GM18873 (cell line): ENCODE data around the gene C6orf47.
A peak's percentile ranks its signal among the peaks of the same experiment; 100 is the strongest.

Source experiments
- ATAC-seq: cut with Tn5 transposase; IDR thresholded peaks from one replicate; pipeline ENCODE4 v1.9.1; 2021; ENCODE audit warnings: mild to moderate bottlenecking, moderate library complexity, moderate number of reproducible peaks; ENCODE audit not compliant: unreplicated experiment, low FRiP score

The C6orf47 gene

DNA sequence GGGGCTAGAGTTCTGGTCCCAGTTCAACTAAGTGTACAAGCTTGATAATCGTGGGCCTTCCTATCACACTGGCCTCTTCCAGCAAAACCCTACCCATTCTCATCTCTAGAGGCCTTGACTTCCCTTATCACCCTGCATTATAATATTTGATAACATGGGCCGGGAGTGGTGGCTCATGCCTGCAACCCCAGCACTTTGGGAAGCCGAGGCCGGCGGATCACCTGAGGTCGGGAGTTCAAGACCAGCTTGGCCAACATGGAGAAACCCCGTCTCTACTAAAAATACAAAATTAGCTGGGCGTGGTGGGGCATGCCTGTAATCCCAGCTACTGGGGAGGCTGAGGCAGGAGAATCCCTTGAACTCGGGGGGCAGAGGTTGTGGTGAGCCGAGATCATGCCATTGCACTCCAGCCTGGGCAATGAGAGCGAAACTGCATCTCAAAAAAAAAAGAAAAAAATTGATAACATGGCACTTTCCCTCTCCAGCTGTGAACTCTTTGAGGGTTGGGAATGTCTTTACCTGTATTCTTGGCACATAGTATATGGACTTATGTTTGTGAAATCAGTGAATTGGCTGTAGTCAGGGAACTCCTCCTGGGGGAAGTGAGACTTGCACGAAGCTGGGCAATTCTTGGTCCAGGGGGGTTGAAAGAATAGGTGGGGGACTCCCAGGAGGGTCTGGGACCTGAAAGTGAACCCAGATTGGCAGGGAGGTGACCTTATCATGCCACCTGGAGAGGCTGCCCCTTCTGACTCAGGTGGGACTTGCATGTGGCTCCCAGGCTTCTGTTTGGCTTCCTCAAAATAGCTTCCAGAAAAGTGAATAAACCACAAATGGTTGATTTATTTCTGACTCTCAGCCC, 915 bp upstream of the C6orf47 start:
- ATAC-seq, result no peak

GRCh38 chr6:31659649-31660380, 763 bp downstream of the C6orf47 start:
- no peak for ATAC-seq

- no peak for ATAC-seq
Observed at GRCh38 chr6:31658983-31659648, 1.5 kb downstream of the C6orf47 start.

DNA sequence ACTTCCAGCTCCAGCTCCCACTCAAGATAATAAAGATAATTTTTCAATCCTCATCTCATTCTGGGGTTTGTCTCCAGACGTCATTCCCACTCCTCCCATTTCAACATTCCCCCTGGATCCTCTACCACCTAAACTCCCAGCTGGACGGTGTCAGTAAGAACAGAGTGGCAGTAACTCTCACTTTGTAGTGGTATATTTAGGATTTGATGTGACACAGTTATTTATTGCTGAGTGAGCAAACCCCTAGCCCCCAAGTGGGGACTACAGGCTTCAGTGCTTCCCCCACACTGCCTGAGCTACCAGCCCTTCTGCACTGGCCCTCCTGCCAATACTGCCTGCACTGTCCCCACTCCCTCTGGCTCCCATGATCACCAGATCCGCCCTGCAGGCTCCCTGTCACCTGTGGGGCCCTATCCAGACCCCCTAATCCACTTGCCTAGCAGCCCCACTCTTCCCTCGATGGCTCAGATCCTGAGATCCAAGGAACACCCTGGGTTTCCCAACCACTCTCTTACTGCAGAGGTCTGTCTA, 2.4 kb downstream of the C6orf47 start:
- no peak for ATAC-seq

DNA sequence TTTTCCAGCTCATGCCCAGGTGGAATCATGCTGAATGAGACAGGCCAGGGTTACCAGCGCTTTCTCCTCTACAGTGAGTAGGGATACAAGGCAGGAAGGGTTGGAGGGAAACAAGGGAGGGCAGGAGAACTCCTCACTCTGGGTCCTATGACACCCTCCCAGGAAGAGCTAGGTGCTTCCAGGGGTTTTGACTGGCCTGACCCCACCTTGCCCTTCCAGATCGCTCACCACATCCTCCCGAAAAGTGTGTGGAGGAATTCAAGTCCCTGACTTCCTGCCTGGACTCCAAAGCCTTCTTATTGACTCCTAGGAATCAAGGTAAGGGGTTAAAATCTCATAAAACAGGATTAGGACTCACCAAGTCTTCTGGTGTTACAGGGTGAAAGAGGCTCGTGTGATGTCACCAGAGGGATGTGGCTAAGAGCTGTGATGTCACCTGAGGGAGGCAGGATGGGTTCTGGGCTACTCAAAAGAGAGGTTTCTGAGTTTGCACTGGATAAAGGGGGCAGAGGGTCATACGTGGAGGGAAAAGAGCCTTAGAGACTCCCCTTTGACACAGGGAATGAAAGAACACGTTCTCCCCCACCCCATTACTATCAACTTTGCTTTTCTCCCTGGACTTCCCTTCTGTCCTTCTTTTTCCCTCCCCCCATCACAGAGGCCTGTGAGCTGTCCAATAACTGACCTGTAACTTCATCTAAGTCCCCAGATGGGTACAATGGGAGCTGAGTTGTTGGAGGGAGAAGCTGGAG, 3.0 kb downstream of the C6orf47 start:
- ATAC-seq, result no peak

DNA sequence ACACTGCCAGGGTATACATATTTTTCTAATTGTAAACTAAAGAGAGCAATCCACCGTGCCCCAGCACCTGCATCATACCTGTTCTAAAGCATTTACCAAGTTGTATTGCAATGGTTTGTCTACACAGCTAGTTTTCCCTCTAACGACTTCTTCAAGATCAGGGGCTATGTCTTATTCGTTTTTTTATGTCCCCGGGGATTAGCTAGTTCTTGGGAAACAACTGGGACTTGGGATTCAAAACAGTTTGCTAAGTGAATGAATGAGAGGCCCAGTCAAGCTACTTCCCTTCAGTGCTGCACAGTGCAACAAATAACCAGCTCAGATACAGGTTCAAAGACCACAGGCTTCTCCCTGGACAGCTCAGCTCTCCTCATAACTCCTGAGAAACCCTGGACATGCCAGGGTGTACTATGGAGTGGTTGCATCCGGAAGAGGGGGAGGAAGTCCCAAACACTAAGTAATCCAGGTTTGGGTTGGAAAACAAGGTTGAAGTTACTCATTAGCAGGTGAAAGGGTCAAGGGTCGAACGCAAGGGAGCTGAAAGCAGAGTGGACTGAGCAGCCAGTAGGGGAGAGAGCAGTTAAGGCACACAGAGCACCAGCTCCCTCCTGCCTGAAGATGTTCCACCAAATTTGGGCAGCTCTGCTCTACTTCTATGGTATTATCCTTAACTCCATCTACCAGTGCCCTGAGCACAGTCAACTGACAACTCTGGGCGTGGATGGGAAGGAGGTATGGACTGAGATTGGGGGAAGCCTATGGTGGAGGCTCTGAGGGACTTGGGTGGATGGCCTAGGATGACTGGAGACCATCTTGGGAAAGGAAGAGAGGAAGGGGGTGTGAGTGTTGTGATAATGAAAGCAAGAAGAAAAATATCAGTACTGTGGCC, 5.0 kb downstream of the C6orf47 start, which contains the start of gene APOM:
Gene APOM, plus strand, starts transcription at position 546 of the 889 bp plus-strand sequence. Its CDS starts 73 bp downstream, at position 619.
- ATAC-seq, result no peak

- ATAC-seq, result no peak
Observed at GRCh38 chr6:31654574-31655348, 5.8 kb downstream of the C6orf47 start.

DNA sequence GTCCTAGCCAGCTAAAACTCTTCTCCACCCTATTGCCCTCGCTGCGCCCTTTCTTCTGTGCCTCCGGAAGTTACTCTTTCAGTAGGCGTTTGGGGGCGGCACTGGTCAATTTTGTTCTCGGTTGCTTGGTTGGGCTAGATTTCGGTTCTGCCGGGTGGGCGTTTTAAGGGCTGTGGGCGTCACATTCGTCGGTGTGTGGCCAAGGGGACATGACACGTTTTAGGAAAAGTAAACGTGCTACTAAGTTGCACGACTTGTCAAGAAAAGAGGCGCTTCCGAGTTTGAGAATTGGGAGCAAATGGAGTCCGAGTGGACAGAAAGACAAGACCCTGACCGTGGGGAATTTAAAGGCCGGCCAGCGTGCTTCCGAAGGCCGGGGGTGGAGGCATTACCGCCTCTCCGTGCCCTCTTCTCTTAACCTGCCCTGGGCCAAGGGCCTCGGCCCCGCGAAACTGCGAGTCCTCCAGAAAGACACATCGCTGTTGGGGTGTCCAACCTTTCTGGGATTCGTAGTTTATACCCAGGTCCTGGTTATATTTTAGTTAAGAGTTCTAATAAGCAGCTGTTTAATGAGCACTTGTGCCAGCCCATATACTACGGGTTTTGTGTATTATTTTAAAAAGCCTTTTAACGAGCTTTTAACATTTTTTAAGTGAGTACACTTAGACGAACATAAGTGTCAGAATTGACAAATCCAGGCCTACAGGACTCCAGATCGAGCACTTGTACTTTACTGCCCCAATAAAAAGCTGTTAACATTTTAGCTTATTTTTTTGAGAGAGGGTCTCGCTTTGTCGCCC, 7.5 kb downstream of the C6orf47 start:
- peak; percentile 48 for ATAC-seq

- peak; percentile 19 for ATAC-seq
Observed at GRCh38 chr6:31651602-31652191, 8.9 kb downstream of the C6orf47 start.

- ATAC-seq, result no peak
Observed at GRCh38 chr6:31645325-31645724, 15.3 kb downstream of the C6orf47 start.

GRCh38 chr6:31643818-31644454, 16.6 kb downstream of the C6orf47 start:
- ATAC-seq, result no peak

DNA sequence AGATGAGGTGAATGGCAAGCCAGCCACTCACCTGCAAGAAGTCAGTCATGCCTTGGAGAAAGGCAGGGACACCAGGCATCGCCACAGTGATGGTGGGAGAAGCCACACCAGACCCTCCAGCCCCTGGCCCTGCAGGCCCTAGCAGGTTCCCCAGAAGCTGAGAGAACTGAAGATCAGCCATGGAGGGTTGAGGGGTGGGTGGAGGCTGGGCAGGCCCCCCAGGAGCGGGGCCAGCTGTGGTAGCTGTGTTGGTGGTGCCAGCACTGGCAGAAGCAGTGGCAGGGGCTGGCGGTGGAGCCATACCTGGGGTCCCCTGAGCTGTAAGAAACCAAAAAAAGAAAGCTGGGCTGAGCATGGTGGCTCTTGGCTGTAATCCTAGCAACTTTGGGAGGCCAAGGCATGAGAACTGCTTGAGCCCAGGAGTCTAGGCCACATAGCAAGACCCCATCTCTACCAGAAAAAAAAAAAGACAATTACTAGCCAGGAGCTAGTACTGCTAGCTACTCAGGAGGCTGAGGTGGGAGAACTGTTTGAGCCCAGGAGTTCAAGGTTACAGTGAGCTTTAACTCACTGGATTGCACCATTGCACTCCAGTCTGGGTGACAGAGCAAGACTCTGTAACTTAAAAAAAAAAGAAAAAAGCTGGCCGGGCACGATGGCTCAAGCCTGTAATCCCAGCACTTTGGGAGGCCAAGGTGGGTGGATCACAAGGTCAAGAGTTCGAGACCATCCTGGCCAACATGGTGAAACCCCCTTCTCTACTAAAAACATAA, 17.6 kb downstream of the C6orf47 start:
- no peak for ATAC-seq

DNA sequence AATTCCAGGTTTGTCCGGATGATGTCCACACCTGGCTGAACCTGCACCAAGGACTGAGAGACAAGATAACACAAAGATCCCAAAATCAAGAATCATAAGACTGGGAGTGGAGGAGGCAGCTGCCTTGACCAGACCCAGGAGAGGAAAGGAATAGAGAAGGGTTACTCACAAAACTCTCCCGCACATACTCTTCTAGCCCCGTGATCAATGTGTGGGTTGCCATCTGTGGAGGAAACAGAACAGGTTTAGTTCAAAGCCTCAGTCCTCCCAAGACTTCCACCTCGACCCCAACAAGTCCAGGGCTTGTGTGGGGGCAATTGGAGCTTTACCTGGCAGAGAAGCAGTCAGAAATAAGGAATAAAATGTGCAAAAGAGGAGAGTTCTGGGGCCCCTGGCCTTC, 19.2 kb downstream of the C6orf47 start:
- no peak for ATAC-seq

DNA sequence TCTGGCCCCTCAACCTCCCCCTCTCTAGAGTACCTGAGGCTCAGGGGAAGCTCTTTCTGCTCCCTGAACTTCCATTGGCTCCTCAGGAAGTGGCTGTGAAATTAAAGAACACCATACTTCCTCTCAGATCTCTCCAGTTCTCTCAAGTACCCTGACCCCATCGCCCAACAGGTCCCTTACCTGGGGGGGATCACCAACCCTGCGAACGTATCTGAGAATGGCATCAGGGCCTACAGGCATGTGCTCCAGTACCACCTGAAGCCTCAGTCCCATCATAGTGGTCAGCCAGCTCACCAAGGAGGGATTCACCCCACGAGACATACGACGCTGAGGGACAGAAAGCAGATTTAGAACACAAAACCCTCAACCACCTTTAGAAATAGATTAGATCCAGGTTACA, 20.0 kb downstream of the C6orf47 start:
- no peak for ATAC-seq

- no peak for ATAC-seq
Observed at GRCh38 chr6:31639449-31639861, 21.1 kb downstream of the C6orf47 start.

DNA sequence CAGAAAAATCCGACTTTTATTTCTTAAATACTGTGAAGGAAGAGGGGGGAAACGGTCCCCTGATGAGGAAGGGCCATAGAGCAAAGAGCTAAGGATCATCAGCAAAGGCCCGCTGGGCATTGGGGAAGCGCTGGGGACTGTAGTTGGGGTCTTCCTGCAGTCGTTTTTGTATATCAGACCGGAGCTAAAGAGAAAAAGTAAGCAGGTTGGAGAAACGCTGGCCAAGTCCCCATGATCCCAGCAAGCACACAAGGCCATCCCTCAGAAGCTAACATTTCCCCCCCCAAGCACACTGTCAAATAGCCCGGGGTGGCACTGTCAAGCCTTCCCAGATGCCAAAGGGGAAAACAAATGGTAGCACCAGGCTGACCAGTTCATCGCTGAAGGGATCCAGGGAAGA, 21.5 kb downstream of the C6orf47 start:
- no peak for ATAC-seq
